Fibroblast of the conjunctiva (primary cell): ENCODE measurements around the gene CCS.
"Not testable (repeated sequence)": the region's sequence is repeated elsewhere in the genome, so short reads cannot be mapped to it uniquely, and the experiment has no call there.

Experiments
- DNase-seq: peaks from one replicate; pipeline ENCODE4 v3.0.0-alpha.2; 2010; ENCODE audit warnings: low read depth

The CCS gene

GRCh38 chr11:66591175-66591574 is 1.8 kb upstream of the CCS start:
- no peak for DNase-seq

GRCh38 chr11:66593303-66593635 is 284 bp downstream of the CCS start:
- no peak for DNase-seq

GRCh38 chr11:66593650-66594049 is 665 bp downstream of the CCS start:
- no peak for DNase-seq

DNA sequence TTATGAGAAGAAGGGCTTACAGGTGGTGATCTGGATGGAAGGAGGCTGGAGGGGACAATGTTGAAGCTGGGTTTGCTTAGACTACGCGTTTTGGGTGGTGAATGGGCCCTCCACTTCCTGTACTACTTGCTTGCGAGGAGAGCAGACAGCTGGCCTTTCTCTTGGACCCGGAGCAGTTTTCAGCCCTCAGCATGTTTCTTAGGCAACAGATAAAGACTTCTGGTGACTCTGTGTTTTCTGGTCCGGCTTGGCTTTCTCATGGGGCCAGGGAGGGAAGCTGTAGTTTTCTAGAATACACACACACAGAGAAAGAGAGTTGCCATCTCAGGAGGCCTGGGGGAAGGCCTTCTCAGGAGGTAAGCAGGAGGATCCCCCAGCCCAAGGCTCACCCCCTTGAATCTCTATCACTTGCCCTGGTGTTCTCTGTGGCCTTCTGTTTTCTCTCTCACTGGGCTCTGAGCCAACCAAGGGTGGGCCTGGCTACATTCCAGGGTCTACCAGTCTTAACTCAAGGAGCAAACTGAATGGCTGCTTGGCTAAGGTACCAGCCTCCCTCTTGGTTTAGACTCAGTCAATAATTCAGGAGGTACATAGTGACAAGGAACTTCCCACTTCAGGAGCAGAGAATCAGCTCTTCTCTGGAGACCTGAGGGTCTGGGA is 2.4 kb downstream of the CCS start:
- no peak for DNase-seq

DNA sequence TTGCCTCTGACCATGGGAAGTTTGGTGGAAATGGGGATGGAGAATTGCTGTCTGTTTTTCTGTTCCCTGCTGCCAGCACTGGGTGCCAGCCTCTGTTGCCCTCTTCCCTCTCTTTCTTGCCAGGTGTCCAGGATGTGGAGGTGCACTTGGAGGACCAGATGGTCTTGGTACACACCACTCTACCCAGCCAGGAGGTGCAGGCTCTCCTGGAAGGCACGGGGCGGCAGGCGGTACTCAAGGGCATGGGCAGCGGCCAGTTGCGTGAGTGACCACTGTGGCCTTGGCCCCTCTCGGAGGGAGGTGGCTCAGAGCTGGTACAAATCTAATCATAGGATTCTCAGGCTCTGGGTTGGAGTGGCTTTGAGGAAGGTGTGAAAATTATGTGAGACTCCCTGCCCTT is 6.0 kb downstream of the CCS start:
- no peak for DNase-seq

DNA sequence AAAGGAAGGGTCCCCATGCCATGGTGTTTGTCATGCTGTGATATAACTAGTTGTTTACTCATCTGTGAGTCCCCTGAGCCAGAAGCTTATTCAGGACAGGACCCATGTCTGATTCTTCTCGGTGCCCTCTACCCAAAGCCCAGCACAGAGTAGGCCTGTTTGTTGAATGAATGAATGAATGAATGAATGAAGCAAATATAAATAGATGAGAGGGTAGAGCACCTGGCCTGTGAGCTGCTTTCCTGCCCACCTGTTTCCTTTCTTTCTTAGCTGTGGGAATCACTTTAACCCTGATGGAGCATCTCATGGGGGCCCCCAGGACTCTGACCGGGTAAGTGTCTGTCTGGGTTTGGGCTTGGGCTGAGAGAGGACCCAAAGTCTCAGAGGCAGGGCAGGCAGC is 7.2 kb downstream of the CCS start:
- DNase-seq = no peak

- no peak for DNase-seq
These were observed 7.7 kb downstream of the CCS start for GRCh38 chr11:66600631-66601233.

- no peak for DNase-seq
These were observed 10.1 kb downstream of the CCS start for GRCh38 chr11:66603072-66603471.

GRCh38 chr11:66604155-66604554 is 11.2 kb downstream of the CCS start:
- DNase-seq = no peak

DNA sequence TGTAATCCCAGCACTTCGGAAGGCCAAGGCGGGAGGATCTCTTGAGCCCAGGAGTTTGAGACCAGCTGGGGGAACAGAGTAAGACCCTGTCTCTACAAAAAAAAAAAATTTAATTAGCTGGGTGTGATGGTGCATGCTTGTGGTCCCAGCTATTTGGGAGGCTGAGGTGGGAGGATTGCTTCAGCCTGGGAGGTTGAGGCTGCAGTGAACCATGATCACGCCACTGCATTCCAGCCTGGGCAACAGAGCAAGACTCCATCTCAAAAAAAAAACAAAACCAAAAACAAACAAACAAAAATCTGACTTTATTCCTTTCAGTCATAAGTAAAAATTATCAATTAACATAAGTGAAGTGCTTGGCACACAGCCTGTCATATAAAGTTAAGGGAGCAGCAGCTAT is 13.6 kb downstream of the CCS start:
- DNase-seq = not testable (repeated sequence)

DNA sequence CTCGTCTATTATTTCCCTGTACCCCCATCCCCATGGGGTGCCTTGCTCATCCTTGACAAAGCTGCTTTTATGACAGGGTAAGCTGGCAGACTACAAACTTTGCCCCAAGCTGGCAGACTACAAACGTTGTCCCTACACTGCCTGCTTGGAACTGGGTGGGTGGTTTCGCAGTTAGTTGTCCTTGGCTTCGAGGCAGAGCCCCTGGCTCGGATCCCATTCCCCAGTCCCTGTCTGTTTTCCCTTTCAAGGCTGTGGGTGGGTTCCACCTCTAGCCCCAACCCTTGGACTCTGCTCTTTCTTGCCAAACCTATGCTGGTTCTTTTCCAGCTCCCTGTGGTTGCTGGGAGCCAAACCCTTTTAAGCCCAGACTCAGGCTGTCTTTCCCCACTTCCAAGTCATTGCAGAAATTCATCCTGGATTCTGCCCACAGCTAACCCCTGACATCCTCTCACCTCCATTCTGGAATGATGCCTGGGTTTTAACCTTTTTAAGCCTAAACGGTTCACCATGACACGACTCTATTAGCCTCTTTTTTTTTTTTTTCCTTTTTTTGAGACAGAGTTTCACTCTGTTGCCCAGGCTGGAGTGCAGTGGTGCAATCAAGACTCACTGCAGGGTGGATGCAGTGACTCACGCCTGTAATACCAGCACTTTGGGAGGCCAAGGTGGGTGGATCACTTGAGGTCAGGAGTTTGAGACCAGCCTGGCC is 14.3 kb downstream of the CCS start:
- DNase-seq = peak; percentile 91

- DNase-seq = no peak
These were observed 17.0 kb downstream of the CCS start for GRCh38 chr11:66609721-66610617.

DNA sequence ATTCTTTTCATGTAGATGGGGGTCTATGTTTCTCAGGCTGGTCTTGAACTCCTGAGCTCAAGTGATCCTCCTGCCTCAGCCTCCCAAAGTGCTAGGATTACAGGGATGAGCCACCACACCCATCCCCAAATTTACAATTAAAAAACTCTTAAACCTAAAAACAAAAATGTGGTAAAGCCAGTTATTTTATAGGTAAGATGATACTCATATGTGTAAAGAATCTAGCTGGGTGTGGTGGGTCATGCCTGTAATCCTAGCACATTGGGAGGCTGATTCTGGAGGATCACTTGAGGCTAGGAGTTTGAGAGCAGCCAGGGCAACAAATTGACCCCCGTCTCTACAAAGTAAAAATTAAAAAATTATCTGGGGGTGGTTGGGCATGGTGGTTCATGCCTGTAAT is 19.5 kb downstream of the CCS start:
- no peak for DNase-seq

DNA sequence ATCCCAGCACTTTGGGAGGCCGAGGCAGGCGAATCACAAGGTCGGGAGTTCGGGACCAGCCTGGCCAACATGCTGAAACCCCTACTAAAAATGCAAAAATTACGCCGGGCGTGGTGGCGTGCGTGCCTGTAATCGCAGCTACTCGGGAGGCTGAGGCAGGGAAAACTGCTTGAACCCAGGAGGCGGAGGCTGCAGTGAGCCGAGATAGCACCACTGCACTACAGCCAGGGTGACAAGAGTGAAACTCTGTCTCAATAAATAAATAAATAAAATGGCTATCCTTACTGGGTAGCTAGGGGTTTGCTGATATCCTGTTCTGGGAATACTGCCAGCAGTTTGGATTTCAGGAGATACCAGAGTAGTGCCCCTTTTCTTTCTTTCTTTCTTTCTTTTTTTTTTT is 21.1 kb downstream of the CCS start:
- no peak for DNase-seq

- peak; percentile 97 for DNase-seq
These were observed 23.6 kb downstream of the CCS start, which contains the start of gene RBM14 for GRCh38 chr11:66616379-66617154. RBM14 (plus strand) TSS chr11:66616630; CDS start chr11:66616721, 91 bp downstream.

DNA sequence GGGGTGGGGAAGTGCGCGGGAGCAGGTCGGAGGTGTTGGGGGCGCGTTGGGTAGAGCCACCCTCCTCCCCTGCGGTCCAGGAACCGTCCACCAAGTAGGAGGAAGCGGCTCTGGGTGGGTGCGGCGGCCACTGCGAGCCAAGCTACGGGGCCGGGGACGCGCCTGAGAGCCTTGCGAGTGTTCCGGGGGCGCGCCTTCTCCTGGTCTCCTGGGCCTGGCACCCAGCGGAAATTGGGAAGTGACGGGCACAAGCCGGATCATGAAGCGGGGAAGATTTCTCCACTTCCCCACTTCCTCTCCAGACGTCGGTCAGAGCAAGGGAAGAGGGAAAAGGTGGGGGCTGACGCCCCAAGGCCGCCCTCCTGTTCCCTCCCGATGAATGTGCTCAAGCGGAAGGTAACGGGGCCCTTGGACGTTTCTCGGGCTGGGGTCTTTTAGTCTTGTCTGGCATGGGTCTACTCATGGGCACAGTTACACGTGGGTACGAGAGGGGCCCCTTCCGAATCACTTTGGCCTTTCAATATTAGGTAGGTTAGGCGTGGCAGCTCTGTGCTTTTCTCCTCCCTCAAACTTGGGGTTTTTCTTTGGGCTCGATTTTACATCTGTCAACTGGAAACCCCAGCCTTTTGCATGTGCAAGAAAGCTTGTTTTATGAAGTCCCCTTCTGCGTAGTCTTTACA is 24.3 kb downstream of the CCS start:
- no peak for DNase-seq

GRCh38 chr11:66619080-66619554 is 26.1 kb downstream of the CCS start:
- DNase-seq = peak; percentile 59

DNA sequence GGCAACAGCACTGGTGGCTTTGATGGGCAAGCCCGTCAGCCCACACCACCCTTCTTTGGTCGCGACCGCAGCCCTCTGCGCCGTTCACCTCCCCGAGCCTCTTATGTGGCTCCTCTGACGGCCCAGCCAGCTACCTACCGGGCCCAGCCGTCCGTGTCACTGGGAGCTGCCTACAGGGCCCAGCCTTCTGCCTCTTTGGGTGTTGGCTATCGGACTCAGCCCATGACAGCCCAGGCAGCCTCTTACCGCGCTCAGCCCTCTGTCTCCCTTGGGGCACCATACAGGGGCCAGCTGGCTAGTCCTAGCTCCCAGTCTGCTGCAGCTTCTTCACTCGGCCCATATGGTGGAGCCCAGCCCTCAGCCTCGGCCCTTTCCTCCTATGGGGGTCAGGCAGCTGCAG is 31.5 kb downstream of the CCS start:
- DNase-seq = no peak

- no peak for DNase-seq
These were observed 32.2 kb downstream of the CCS start for GRCh38 chr11:66625041-66625751.

GRCh38 chr11:66625752-66626149 is 32.8 kb downstream of the CCS start:
- DNase-seq = no peak
